Embryonic facial prominence (tissue), 1 donor: ENCODE measurements around the gene INPP4B.
"Not testable (repeated sequence)": the region's sequence is repeated elsewhere in the genome, so short reads cannot be mapped to it uniquely, and the experiment has no call there.

ENCODE experiments used
- DNase-seq: peaks from one replicate; pipeline ENCODE4 v3.0.0-alpha.2; 2016; ENCODE audit errors: extremely low spot score

Gene INPP4B

DNA sequence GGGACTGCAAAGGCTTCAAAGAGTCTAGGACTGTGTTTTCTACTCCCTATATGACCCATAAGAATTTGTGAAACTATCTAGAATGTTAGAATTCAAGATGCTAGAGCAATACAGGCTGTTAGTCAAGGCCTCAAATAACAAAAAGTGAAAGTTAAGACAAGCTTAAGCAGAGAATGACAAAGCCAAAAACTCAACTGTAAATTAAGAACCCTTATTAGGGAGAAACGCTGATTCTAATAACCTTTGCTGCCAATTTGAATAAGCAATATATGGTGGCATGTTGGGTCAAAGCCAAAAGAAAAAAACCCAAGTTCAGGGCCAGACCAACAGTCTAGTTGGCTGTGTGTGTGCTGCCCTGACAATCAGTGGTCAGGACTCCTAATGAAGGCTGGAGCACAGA, 160.0 kb downstream of the INPP4B start:
- DNase-seq: no peak

DNA sequence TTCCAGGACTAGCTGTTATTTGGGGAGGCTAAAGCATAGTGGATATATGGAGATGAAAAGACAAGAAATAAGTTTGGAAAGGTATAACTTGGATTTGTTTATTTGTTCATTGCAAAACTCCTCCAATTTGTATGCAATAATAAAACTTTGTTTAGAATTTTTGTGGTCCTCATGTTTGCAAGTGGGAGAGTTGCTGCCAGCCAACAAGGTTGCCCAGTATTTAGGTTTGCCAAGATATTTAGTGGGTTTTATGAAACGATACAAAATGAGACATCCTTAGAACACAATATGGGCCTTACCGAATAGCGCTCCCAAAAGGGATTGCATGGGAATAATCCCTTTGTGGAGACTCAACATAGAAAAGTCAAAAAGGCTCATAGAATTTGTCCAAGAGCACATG, 162.1 kb downstream of the INPP4B start:
- no peak for DNase-seq

DNA sequence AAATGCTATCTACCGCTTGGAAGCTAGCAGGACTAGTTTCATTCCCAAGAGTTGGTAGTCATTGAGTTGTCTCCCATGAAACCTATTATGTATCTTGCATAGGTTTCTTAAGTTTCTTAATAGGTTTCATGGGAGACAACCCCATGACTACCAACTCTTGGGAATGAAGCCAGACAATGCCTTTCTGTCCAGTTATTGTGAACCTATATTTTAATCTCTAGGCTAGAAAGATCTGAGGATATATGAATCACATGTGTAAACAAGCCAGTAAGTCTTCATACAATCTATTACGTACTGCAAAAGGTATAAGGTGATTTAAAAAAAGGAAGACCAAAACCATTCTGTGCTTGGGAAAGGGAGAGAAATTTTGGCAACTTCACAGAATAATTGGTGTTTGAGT, 162.6 kb downstream of the INPP4B start:
- DNase-seq: no peak

DNA sequence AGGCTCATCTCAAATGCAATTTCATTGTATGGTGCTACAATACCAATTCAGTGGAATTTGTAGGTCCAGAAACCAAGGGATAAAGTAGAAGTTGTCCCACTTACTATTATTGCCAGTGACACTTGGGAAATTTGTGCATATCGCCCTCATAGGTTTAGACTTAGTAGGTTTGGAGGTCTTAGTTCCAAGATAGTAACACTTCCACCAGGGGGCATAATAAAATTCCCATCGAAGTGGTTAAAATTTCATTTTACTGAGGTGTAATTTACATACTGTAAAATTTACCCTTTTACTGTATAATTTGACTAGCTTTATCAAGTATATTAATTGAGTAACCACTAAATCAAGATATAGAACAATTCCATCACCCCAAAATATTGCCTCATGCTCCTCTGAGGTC, 174.6 kb downstream of the INPP4B start:
- DNase-seq: no peak

DNA sequence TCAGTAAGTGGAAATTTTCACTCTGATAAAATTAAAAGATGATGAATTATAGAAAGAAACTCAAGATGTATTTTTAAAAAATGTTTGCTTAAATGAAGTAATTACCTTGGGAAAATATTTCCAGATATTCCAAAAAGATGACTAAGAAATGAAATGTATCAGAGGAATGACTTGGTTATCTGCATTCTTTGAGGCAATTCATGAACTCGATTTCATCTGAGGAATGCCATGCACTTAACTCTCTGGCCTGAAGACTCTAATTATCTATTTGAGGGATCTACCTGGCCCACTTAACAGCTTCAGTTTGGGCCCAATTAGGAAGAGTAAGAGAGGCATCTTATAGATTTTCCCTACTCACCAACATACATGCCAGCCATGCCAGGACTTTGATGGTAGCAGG, 182.3 kb downstream of the INPP4B start:
- DNase-seq: no peak

- DNase-seq: no peak
Measured at GRCh38 chr4:142660728-142661127, 185.4 kb downstream of the INPP4B start.

- no peak for DNase-seq
Measured at GRCh38 chr4:142656178-142656577, 189.9 kb downstream of the INPP4B start.

DNA sequence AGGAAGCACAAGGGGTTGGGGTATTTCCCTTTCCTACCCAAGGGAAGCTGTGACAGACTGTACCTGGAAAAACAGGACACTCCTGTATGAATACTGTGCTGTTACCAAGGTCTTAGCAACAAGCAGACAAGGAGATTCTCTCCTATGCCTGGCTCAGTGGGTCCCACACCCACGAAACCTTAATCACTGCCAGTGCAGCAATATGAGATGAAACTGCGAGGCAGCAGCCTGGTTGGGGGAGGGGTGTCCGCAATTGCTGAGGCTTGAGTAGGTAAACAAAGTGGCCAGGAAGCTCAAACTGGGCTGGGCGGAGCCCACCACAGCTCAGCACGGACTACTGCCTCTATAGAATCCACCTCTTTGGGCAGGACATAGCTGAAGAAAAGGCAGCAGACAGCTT, 197.7 kb downstream of the INPP4B start:
- DNase-seq: no peak

DNA sequence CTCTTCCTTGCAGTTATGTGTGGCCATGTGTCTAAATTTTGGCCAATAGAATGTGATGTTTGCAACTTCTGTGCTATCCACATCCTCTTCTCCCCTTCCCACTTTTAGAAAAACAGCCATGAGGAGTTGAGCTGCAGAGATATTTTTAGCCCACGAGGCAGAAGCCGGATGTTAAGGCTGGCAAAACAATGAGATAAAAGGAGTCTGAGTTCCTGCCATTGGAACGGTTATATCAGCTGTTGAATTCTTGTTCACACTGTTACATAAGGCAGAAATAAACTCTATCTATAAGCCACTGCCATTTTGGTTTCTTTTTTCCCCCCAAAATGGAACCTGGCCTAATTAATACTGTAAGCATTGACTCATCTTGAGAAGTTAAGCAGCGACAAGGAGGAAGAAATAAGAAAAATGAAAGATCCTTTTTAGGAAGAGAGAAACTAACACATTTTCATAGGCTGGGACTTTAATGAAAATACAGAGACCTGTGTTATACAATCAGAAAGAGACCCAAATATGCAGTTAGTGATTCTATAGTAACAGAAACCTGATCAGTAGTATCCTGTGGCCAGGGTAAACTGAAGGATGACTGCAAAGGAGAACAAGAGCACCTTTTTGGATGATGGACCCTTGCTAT, 200.5 kb downstream of the INPP4B start:
- no peak for DNase-seq

DNA sequence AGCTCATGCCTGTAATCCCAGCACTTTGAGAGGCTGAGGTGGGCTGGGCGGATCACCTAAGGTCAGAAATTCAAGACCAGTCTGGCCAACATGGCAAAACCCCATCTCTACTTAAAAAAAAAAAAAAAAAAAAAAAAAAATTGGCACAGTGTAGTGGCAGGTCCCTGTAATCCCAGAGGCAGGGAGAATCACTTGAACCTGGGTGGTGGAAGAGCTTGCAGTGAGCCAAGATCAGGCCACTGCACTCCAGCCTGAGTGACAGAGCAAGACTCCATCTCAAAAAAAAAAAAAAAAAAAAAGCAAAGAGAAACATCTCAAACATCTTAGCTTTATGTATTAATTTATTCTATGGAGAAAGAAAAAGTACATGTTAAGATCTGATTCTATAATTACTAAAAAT, 201.5 kb downstream of the INPP4B start:
- not testable (repeated sequence) for DNase-seq

- no peak for DNase-seq
Measured at GRCh38 chr4:142637614-142638013, 208.5 kb downstream of the INPP4B start.

- DNase-seq: no peak
Measured at GRCh38 chr4:142631836-142632235, 214.3 kb downstream of the INPP4B start.

GRCh38 chr4:142615324-142615665, 230.8 kb downstream of the INPP4B start:
- no peak for DNase-seq

DNA sequence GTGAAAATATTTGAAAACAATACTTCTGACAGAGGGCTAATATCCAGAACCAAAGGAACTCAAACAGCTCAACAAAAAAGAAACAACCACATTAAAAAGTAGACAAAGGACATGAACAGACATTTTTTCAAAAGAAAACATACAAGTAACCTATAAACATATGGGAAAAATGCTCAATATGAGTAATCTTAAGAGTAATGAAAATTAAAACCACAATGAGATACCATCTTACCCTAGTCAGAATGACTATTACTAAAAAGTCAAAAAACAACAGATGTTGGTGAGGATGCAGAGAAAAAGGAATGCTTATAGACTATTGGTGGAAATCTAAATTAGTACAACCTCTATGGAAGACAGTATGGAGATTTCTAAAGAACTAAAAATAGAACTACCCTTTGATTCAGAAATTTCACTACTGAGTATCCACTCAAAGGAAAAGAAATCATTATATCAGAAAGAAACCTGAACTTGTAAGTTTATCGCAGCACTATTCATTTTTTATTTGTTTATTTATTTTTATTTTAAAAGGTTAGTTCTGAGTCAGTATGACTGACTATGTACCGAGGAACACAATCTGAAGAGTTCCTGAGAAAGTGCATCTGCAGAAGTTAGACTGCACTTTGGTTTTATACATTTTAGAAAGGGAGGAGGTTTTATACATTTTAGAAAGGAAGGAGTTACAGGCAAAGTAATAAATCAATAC, 231.3 kb downstream of the INPP4B start:
- no peak for DNase-seq

DNA sequence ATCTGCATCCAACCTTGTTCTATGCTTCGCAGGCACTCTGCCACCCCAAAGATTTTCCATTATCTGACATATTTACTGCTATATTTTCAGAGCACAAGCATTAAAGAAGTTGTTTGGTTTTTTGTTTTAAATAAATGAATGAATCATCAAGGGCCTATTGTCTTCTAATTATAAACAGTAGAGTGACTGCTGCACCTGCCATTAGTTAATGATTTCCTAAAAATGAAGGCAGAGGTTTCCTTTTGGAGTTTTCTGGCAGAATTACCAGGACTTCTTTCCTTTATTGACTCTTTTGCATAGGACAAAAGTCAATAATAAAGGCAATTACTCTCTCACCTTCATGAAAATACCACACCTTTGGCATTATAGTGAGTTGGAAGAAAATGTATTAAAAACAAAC, 238.1 kb downstream of the INPP4B start:
- DNase-seq: no peak

DNA sequence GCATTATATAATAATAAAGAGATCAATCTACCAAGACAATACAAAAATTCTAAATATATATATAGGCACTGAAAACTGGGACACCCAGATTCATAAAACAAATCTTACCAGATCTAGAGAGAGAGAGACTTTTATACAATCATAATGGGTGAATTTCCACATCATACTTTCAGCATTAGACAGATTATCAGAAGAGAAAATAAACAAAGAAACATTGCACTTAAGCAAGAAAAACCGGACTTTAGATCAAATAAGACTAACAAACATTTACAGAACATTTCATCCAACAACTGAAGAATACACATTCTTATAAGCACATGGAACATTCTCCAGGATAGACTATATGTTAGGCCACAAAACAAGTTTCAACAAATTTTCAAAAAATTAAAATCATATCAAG, 245.1 kb downstream of the INPP4B start:
- DNase-seq: no peak

GRCh38 chr4:142598132-142598531, 248.0 kb downstream of the INPP4B start:
- no peak for DNase-seq

DNA sequence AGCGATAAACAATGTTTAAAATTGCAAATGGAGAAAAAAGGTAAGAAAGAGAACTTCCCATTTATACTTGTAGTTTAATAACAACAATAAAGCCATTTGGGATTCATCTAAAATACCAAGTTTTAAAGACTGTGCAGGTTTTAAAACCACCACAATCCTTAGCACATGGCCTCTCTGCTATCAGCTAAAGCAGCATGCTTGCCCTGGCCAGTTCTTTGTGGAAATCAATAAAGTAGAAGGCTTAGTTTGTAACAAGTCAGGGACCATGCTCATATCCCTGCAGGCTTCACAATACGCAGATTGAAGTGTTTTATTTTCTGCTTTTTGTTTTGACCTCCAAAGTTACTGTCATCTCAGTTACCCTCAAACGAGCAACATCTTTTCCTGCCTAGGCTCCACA, 249.5 kb downstream of the INPP4B start:
- no peak for DNase-seq

DNA sequence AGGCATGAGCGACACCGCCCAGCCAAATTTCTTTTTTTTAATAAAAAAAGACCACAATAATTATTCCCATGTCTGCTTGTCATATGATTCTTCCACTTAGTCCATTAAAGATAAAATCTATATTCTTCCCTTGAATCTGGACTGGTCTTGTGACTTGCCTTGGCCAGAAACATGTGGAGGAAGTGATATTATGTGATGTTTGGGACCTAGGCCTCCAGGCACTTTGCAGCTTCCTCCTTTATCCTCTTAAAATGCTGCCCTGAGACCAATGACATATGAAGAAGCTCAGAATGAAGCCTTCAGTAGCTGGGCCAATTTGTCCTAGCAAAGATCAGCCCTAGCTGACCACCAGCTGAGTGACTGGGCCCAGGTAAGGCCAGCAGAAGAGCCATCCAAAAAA, 250.0 kb downstream of the INPP4B start:
- no peak for DNase-seq

DNA sequence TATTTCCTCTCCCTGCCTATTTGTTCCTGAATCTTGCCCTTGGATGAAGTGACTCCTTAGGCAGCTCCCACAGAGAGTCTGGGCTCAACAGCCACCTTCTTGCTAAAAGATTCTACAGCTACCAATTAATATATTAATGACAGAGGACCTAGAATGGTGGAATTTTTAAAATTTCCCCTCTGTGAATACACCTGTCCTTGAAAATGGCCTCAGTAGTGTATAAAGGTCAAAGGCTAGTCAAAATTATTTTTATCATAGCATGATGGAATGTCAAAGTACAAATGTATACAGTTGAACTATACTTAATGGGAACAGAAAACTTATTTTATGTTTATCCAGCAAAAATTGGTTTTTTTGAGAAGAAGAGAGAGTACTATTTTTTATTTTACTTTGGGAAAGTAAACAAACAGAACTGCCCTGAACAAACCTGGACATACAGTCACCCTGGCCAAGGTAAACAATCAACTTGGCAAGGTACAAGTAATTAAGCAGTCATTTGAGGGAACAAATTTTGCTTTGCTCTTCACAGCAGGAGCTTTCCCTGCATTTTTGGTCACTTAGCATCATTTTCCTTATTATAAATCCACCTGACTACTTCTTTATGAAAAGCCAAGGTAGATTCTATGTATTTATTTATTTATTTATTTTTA, 250.8 kb downstream of the INPP4B start:
- no peak for DNase-seq

- no peak for DNase-seq
Measured at GRCh38 chr4:142585411-142585810, 260.7 kb downstream of the INPP4B start.

GRCh38 chr4:142583708-142584107, 262.4 kb downstream of the INPP4B start:
- no peak for DNase-seq

DNA sequence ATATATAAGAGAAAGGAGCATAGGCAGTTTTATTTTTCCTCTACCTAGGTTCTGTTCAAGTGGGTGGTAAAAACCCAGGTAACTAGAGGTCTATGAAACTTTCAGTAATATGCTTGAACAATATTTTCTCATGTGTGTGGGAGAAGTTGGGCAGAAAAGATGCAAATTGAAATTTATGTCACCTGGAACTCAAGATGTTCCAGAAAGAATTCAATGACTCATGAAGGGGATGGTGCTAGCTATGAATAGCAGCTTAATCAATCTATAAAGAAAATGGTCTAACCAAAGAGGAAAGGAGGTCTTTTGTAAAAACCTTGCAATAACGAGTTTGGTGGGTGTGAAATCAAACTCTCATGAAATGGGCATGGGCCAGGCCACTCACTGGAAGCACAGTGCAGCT, 263.8 kb downstream of the INPP4B start:
- DNase-seq: no peak
